Breast epithelium (tissue), 3 donors: ENCODE results near the gene WDR18.

Experiments
- POLR2A ChIP-seq: fragments of 450-650 bp; IDR thresholded peaks from one replicate; pipeline ENCODE4 v1.6.1; 2016; ENCODE audit warnings: antibody characterized with exemption, mild to moderate bottlenecking, moderate library complexity
- TF ChIP-seq, protein P1 (sequence below), 3 donors: fragments of 450-650 bp; IDR thresholded peaks; one replicate each; pipeline ENCODE4 v1.5.1; 2016 to 2017; ENCODE audit warnings: antibody characterized with exemption in 3 of 3, mild to moderate bottlenecking in 3 of 3, moderate library complexity in 3 of 3

DNA sequence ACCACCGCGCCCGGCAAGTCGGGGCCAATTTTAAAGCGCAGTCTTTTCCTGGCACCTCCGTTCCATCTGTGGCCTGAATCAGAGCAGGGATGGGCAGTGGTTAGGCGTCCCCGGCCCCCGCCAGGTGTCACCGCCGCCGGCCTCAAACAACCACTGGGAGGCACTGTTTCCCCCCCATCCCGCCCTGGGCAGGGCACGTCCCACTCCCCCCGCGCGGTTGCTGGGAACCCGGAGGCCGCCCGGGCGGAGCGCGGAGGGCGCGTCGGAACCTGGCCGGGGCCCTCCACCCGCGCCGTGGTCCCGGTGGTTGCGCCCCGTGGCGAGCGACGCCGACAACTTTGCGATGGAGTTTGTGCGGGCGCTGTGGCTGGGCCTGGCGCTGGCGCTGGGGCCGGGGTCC lies 15.9 kb downstream of the WDR18 start, which contains the start of gene GRIN3B:
- TF ChIP-seq, protein P1, sequence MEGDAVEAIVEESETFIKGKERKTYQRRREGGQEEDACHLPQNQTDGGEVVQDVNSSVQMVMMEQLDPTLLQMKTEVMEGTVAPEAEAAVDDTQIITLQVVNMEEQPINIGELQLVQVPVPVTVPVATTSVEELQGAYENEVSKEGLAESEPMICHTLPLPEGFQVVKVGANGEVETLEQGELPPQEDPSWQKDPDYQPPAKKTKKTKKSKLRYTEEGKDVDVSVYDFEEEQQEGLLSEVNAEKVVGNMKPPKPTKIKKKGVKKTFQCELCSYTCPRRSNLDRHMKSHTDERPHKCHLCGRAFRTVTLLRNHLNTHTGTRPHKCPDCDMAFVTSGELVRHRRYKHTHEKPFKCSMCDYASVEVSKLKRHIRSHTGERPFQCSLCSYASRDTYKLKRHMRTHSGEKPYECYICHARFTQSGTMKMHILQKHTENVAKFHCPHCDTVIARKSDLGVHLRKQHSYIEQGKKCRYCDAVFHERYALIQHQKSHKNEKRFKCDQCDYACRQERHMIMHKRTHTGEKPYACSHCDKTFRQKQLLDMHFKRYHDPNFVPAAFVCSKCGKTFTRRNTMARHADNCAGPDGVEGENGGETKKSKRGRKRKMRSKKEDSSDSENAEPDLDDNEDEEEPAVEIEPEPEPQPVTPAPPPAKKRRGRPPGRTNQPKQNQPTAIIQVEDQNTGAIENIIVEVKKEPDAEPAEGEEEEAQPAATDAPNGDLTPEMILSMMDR (IDR thresholded peaks at IDR 0.05) = peak in 2 of 3 donors; percentile 18 to 30
- TF ChIP-seq POLR2A = no peak
